Lower lobe of right lung (tissue), 2 donors: ENCODE data around the gene ATRNL1. TPM values are rescaled to one million over a fixed set of nuclear protein-coding genes. Genes with fewer than 3 reads are reported as not detected.
"Not testable (repeated sequence)": the region's sequence is repeated elsewhere in the genome, so short reads cannot be mapped to it uniquely, and the experiment has no call there.

Source experiments
- ATAC-seq, 2 donors: fragments of 200-7000 bp; cut with Tn5 transposase; one replicate each; pipeline ENCODE4 v1.9.1; 2020 to 2022; ENCODE audit warnings: mild to moderate bottlenecking in 2 of 2, moderate library complexity in 2 of 2
- DNase-seq: peaks from one replicate; pipeline ENCODE4 v3.0.0-alpha.2; 2020
- H3K27ac ChIP-seq: fragments of 200-600 bp; one replicate; pipeline ENCODE4 v1.8.0; 2022
- H3K27me3 ChIP-seq: fragments of 200-600 bp; one replicate; pipeline ENCODE4 v1.8.0; 2022; ENCODE audit warnings: low read depth
- H3K36me3 ChIP-seq: fragments of 200-600 bp; one replicate; pipeline ENCODE4 v1.8.0; 2022; ENCODE audit warnings: mild to moderate bottlenecking
- H3K4me1 ChIP-seq: fragments of 200-600 bp; one replicate; pipeline ENCODE4 v1.8.0; 2022
- H3K4me3 ChIP-seq: fragments of 200-600 bp; one replicate; pipeline ENCODE4 v1.8.0; 2022; ENCODE audit warnings: mild to moderate bottlenecking
- H3K9me3 ChIP-seq: fragments of 200-600 bp; one replicate; pipeline ENCODE4 v1.8.0; 2022
- intact Hi-C: fragments of 100-400 bp; cut with DNase I; formaldehyde crosslinking; loops from one replicate; pipeline ENCODE4 v1.11.0; 2022
- total RNA-seq: library from RNA; stranded (reverse); fragmentation: NEBNext Ultra II Directional; extraction: Animal tissue kit (Norgen Biotek cat#: 25700); gene quantifications from one replicate; pipeline ENCODE4 v1.2.1, GENCODE V29; 2021
- TF ChIP-seq, protein P1 (sequence below): fragments of 200-600 bp; IDR thresholded peaks from one replicate; pipeline ENCODE4 v1.8.0; 2022; ENCODE audit warnings: antibody characterized with exemption, mild to moderate bottlenecking
- donor health status: DM: no; HTN: yes; CAD: no; lungs with severe emphysema.

Gene ATRNL1
- total RNA-seq, 1 donor from 2014 or later = 0.92 TPM

DNA sequence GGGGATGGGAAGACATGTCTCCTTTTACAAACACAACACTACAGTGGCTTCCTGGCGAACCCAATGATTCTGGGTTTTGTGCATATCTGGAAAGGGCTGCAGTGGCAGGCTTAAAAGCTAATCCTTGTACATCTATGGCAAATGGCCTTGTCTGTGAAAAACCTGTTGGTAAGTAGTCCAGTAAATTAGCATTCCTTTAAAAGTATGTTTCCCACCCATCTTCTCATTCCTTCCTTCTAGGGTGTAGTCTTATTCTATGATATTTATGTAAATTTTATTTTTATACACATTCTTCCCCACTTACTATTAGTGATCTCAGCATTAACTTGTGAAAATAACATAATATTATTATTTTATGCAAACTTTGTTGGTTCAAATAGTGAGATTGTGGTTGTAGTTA is 206.9 kb downstream of the ATRNL1 start:
- intact Hi-C loops = no loop called here
- H3K9me3 ChIP-seq = no peaks in the 10 kb centered on the region
- DNase-seq = no peak
- H3K4me1 ChIP-seq = no peaks in the 10 kb centered on the region
- no peak overlapping the region for H3K4me3 ChIP-seq
- no peaks in the 10 kb centered on the region for H3K27me3 ChIP-seq
- TF ChIP-seq, protein P1, sequence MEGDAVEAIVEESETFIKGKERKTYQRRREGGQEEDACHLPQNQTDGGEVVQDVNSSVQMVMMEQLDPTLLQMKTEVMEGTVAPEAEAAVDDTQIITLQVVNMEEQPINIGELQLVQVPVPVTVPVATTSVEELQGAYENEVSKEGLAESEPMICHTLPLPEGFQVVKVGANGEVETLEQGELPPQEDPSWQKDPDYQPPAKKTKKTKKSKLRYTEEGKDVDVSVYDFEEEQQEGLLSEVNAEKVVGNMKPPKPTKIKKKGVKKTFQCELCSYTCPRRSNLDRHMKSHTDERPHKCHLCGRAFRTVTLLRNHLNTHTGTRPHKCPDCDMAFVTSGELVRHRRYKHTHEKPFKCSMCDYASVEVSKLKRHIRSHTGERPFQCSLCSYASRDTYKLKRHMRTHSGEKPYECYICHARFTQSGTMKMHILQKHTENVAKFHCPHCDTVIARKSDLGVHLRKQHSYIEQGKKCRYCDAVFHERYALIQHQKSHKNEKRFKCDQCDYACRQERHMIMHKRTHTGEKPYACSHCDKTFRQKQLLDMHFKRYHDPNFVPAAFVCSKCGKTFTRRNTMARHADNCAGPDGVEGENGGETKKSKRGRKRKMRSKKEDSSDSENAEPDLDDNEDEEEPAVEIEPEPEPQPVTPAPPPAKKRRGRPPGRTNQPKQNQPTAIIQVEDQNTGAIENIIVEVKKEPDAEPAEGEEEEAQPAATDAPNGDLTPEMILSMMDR = no peak
- ATAC-seq = no peak
- H3K27ac ChIP-seq = no peak overlapping the region
- no peaks in the 10 kb centered on the region for H3K36me3 ChIP-seq

DNA sequence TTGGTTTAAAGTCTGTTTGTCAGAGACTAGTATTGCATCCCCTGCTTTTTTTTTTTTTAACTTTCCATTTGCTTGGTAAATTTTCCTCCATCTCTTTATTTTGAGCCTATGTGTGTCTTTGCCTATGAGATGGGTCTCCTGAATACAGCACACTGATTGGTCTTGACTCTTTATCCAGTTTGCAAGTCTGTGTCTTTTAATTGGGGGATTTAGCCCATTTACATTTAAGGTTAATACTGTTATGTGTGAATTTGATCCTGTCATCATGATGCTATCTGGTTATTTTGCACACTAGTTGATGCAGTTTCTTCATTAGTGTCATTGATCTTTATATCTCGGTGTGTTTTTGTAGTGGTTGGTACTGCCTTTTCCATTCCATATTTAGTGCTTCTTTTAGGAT is 226.5 kb downstream of the ATRNL1 start:
- H3K4me1 ChIP-seq, intact Hi-C loops, ATAC-seq, H3K27ac ChIP-seq, DNase-seq, H3K36me3 ChIP-seq, H3K4me3 ChIP-seq, H3K27me3 ChIP-seq, H3K9me3 ChIP-seq: not testable (repeated sequence)

DNA sequence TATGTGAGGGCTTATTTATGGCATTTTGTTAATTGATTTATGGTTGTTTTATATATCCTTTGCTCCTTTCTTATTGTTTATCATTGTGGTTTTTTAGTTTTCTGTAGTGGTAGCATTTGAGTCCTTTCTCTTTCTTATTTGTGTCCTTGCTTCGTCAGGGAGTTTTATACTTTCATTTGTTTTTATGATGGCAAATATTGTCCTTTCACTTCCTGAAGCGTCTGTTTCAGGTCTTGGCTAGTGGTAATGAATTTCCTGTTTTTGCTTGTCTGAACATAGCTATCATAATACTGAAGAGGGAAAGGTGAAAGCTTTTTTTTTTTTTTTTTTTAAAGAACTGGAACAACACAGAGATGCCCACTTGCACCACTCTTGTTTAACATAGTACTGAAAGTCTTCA is 228.2 kb downstream of the ATRNL1 start:
- intact Hi-C loops = no loop called here
- TF ChIP-seq, protein P1 = no peak
- Histone ChIP-seq H3K4me1 (no peaks in the 10 kb centered on the region), H3K27ac (no peak overlapping the region), H3K36me3 (no peaks in the 10 kb centered on the region), H3K4me3 (no peak overlapping the region), H3K9me3 (no peaks in the 10 kb centered on the region), H3K27me3 (no peaks in the 10 kb centered on the region)
- DNase-seq = no peak
- ATAC-seq = no peak

DNA sequence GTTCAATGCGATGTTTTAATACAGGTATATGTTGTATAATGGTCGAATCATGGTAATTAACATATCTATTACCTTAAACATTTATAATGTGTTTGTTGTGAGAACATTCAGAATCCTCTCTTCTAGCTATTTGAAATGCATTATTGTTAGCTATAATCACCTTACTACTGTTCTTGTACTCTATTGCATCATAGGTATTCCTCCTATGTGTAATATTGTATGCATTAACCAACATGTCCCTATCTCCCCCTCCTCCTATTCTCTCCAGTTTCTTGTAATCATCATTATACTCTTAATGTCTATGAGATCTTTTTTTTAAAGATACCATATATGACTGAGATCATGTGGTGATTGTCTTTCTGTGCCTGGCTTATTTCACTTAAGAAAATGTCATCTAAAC is 235.2 kb downstream of the ATRNL1 start:
- TF ChIP-seq, protein P1 = no peak
- Histone ChIP-seq H3K4me1 (no peaks in the 10 kb centered on the region), H3K36me3 (no peaks in the 10 kb centered on the region), H3K27me3 (no peaks in the 10 kb centered on the region), H3K4me3 (no peak overlapping the region), H3K27ac (no peak overlapping the region), H3K9me3 (no peaks in the 10 kb centered on the region)
- intact Hi-C loops = no loop called here
- ATAC-seq (no peak), DNase-seq (no peak)

DNA sequence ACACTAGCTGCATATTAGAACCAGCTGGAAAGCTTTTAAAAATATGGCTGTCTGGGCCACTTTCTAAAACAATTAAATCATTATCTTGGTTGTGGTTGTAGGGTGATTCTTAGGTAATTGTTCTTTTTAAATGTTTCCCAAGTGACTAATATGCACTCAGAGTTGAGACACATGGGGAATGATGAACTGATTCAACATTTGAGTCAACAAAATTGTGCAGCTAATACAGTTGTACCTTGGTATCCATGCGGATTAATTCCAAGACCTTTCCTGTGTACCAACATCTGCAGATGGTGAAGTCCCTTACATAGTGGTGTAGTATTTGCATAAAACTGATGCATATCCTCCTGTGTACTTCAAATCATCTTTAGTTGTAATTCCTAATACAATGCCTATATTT is 242.2 kb downstream of the ATRNL1 start:
- DNase-seq (no peak), ATAC-seq (no peak)
- Histone ChIP-seq H3K27me3 (no peaks in the 10 kb centered on the region), H3K4me1 (no peaks in the 10 kb centered on the region), H3K4me3 (no peak overlapping the region), H3K36me3 (no peaks in the 10 kb centered on the region), H3K9me3 (no peaks in the 10 kb centered on the region), H3K27ac (no peak overlapping the region)
- intact Hi-C loops = no loop called here
- TF ChIP-seq, protein P1 = no peak

DNA sequence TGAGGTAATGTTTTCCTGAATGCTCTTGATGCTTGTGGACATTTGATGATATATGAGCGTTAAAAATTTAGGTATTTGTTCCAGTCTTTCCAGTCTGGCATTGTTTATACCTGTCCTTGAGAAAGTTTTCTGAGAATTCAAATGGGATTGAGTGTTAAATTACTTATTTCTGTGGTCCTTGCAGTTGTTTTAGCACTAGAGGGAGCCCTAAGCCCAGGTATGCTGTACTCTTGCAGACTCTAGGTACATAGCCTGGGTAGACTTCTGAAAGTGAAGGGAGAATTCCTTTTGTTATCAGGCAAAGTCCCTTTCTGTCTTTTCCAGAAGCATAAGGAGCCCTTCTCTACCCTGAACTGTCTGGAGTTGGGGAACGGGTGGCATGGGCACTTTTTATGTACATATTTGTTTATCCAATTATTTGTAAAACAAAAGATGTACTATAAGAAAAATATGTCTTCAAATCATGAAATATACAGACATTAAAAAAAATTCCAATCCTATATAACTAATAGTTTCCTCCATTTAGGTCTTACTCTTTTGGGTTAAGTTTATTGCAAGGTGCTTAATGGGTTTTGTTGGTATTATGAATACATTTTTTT is 262.1 kb downstream of the ATRNL1 start:
- TF ChIP-seq, protein P1 = peak; percentile 53
- Histone ChIP-seq H3K27ac (no peak overlapping the region), H3K9me3 (no peaks in the 10 kb centered on the region), H3K36me3 (no peaks in the 10 kb centered on the region), H3K27me3 (no peaks in the 10 kb centered on the region), H3K4me1 (no peaks in the 10 kb centered on the region), H3K4me3 (no peak overlapping the region)
- ATAC-seq (peak; percentile 60 to 64), DNase-seq (no peak)
- intact Hi-C loops = no loop called here

DNA sequence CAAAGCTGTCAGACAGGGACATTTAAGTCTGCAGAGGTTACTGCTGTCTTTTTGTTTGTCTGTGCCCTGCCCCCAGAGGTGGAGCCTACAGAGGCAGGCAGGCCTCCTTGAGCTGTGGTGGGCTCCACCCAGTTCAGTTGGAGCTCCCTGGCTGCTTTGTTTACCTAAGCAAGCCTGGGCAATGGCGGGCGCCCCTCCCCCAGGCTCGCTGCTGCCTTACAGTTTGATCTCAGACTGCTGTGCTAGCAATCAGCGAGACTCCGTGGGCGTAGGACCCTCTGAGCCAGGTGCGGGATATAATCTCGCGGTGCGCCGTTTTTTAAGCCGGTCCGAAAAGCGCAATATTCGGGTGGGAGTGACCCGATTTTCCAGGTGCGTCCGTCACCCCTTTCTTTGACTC is 274.8 kb downstream of the ATRNL1 start:
- H3K36me3 ChIP-seq, H3K4me3 ChIP-seq, H3K27ac ChIP-seq, H3K9me3 ChIP-seq, DNase-seq, H3K27me3 ChIP-seq, intact Hi-C loops, ATAC-seq, H3K4me1 ChIP-seq: not testable (repeated sequence)
